HG02571 (cell line): Measurements from ENCODE around the gene ZFP1.
"Not testable (repeated sequence)": the region's sequence is repeated elsewhere in the genome, so short reads cannot be mapped to it uniquely, and the experiment has no call there.

Experiments
- ATAC-seq: cut with Tn5 transposase; IDR thresholded peaks from one replicate; pipeline ENCODE4 v1.9.1; 2021; ENCODE audit warnings: mild to moderate bottlenecking, moderate library complexity; ENCODE audit not compliant: unreplicated experiment

ZFP1 gene

GRCh38 chr16:75203096-75203495, 54.8 kb downstream of the ZFP1 start:
- no peak for ATAC-seq

- ATAC-seq = no peak
These were observed 55.5 kb downstream of the ZFP1 start for GRCh38 chr16:75203667-75204409.

GRCh38 chr16:75204410-75204758, 56.1 kb downstream of the ZFP1 start:
- no peak for ATAC-seq

DNA sequence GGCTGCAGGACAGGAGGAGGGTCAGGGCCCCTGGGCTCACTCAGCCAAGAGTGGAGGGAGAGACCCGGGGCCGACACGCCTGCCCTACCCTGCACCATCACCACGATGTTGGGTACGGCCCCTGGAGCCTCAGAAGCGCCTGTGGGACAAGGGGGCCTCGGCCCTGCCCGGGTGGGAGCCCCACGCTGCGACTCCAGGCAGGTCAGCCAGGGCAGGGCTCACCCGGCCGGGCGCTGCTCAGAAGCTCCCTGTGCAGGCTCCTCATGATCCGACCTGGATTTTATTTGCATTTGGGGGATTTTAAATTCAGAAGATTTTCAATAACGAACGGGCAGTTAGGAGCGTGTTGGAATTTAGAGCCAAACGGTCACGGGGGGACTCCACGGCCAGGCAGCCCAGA, 56.6 kb downstream of the ZFP1 start:
- not testable (repeated sequence) for ATAC-seq

DNA sequence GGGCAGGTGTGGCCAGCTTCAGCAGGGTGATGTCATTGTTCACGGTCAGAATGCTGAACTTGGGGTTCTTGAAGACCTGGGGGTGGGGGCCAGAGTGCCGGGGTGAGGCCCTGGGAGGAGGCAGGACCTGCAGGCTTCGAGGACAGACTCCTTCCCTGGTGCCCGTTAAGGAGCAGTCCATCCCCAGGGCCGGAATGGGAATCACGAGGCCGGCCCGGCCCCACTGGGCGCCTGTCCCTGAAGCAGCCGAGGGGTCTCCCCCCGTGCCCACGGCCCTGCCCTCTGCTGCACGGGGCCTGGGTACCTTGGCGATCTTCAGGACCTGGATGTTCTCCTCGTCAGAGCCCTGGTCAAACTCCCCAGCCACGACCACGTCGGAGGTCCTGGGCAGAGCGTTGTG, 57.1 kb downstream of the ZFP1 start:
- ATAC-seq = not testable (repeated sequence)

DNA sequence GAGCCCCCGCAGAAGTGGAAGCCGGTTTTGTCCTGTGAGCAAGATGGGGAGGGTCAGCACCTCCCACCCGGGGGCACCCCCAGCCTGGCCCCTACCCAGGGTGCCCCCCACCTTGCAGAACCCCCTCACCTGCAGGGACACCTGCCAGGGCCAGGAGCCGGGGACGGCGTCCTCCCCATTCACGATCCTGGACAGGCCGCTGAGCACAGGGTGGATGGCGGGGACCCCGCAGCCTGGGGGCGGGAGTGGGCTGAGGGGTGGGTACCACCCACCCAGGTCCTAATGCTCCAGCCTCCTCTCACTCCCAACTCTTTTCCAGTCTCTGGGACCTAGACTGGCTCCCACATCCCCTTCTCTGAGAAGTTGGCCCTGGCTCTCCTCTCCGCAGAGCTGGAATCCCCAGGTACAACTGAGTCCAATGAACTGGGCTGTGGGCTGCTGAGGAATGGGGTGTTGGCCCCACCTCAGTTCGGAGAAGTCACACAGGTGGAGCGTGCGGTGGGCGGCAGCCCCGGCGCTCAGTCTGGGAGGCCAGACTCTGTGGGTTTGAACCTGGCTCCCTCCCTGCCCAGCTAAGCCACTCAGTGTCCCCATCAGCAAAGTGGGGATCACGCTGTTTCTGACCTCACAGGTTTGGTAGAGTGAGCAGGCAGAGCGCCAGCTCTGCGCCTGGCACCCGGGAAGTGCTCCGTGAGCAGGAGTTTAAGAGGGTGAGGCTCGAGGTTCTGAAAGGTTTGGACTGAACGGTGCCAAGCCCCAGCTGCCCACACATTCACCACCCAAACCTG, 57.8 kb downstream of the ZFP1 start:
- not testable (repeated sequence) for ATAC-seq

DNA sequence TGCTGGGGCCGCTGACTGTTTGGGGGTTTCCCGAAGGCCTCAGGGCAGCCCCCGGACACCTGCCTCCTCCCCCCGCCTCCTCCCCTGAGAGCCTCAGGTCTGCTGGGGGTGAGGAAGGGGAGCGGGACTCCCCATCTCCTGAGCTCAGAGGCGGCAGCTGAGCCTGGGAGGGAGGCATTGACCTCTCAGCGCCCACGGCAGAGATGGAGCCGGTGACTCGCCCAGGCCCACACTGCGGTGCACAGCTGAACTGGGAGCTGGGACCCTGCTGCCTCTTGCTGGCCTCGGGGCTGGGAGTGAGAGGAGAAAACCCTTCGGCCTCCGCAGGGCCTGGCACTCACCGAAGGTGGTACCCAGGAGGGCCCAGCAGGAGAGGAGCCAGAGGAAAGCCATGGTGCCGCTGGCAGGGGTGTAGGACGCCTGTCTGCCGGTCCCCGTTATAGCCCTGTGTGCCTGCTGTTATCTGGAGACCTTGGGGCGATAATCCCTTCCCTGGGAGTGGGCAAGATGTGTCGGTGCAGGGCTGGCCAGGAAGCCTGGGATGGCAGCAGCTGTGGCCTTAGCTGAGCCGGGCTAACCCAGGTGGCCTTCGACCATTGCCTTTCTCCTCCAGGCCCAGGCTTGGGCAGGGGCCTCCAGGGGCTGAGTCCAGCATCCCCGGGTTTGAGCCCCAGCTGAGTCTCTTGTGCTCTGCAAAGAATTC, 58.6 kb downstream of the ZFP1 start, which contains the start of gene CTRB2:
Gene CTRB2, minus strand, starts transcription at position 413 of the 703 bp plus-strand sequence. Its CDS starts 20 bp downstream, at position 393.
- no peak for ATAC-seq

- no peak for ATAC-seq
These were observed 59.5 kb downstream of the ZFP1 start for GRCh38 chr16:75207831-75208230.

DNA sequence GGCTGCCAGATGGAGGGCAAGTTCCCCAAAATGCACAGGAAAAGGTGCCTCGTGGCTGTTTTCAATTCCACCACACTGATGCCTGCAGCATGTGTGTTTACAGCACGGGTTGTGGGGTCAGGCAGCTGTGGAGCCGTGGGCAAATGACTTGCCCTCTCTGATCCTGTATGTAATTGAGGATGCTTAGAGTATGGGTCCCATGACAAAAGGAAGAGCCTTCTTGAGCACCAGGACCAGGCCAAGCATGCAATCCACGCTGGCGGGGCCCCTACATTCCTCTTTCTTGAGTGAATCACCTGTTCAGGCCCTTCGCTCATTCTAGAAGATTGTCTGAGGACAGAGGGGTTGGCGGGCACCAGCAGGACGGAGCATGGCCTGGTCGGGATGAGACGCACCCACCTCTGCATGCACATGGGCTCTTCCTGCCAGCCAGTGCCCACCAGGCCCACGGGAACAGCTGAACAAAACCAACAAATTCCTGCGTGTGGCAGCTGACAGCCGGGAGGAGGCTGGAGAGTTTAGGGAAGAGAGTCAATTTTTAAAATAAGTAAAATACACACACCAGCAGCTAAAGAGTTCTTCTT, 60.0 kb downstream of the ZFP1 start:
- ATAC-seq = no peak

- no peak for ATAC-seq
These were observed 60.7 kb downstream of the ZFP1 start for GRCh38 chr16:75208861-75209505.

DNA sequence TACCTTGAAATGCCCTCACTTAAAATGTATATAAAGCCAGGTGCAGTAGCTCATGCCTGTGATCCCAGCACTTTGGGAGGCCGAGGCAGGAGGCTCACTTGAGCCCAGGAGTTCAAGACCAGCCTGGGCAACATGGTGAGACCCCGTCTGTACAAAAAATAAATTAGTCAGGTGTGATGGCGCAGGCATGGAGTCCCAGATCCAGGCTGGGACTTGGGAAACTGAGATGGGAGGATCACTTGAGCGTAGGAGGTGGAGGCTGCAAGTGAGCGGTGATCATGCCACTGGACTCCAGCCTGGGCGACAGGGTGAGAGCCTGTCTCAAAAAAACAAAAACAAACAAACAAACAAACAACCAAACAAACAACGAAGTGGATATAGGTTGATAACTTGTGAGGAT, 61.2 kb downstream of the ZFP1 start:
- not testable (repeated sequence) for ATAC-seq

DNA sequence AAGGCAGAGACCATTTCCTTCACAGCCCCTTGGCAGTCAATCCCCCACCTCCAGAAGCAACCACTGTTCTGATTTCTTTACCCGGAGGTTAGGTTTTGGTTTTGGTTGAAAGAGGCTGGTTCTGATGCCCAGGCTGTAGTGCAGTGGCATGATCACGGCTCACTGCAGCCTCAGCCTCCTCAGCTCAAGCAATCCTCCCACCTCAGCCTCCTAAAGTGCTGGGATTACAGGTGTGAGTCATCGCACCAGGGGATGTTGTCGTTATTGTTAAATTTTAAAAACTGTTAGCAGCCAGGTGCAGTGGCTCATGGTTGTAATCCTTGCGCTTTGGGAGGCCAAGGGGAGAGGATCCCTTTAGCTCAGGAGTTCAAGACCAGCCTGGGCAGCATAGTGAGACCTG, 61.6 kb downstream of the ZFP1 start:
- ATAC-seq = no peak

DNA sequence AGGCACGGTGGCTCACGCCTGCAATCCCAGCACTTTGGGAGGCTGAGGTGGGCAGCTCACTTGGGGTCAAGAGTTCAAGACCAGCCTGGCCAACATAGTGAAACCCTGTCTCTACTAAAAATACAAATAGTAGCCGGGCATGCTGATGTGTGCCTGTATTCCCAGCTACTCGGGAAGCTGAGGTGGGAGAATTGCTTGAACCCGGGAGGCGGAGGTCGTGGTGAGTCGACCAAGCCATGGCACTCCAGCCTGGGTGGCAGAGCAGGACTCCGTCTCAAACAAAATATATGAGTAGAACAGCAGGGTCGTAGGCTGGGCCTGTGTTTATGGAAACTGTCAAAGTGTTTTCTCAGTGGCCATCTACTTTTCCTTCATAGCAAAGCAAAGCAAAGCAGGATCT, 63.0 kb downstream of the ZFP1 start:
- ATAC-seq = not testable (repeated sequence)

DNA sequence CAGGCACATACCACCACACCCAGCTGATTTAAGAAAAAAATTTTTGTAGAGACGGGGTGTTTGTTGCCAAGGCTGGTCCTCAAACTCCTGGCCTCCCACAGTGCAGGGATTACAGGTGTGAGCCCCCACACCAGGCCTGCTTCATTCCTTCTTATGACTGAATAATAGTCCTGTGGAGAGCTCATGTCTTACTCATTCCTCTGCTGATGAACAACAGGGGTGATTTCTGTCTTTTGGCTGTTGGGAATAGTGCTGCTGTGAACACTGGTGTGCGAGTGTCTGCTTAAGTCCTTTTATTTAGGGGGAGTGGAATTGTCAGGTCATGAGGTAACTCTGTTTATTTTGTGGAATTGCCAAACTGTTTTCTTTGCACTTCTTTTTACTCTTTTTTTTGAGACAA, 67.8 kb downstream of the ZFP1 start:
- no peak for ATAC-seq

DNA sequence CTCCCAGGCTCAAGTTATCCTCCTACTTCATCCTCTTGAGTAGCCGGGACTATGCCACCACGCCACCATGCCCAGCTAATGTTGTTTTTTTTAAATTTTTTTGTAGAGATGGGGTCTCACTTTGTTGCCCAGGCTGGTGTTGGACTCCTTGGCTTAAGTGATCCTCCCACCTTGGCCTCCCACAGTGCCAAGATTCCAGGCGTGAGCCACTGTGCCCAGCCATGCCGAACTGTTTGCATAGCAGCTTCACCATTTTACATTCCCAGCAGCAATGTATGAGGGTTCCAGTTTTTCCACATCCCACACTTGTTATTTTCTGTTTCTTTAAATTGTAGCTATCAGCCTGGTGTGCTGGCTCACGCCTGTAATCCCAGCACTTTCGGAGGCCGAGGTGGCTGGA, 68.3 kb downstream of the ZFP1 start:
- no peak for ATAC-seq

DNA sequence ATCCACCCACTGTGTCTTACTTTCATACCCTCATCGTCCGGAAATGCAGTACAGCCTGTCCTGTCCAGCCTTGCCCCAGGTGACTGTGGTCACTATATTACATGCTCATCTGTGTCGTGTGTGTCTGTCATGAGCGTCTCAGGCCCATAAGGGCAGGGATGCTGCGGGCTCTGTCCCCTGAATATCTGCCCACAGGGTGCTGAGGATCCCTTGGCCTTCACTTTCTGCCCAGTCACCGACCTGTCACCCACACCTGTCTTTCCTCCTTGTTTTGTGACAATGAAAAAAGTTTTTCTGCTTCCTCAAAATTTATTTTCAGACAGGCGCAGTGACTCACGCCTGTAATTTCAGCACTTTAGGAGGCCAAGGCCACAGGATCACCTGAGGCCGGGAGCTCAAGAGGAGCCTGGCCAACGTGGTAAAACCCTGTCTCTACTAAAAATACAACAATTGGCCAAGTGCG, 69.1 kb downstream of the ZFP1 start:
- no peak for ATAC-seq

DNA sequence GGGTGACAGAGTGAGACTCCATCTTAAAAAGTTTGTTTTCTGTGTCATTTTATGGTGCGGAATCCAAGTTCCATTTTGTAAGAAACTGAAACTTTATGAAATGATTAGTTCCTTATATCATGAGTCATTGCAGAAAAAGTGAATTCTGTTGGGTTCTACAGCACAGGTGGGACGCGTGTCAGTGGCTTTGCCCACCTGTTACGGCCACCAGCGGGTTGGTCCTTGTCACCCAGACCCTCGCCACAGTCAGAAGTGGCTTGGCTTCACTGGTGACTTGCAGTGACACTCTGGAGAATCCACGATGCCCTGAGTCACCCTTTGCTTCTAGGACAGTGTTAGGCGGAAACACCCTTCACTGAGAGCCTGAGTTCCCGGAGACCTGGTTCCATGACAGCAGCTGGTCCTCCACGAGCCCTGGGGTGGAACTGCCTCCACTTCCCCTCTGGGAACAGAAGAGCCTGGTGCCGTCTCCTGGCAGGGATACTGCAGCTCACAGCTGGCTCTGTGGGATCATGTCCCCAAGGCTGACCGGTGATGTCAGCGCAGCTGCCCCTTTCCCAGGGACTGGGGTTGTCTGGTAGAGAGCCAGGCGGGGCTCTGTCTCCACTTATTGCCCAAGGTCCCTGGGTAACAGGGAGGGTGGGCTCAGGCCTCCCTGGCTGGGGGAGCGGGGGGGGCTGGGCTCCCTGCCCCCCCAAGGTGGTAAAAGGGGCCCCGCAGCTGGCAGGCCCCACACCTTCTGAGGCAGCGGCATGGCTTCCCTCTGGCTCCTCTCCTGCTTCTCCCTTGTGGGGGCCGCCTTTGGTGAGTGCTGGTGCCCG, 70.1 kb downstream of the ZFP1 start, which contains the start of gene CTRB1:
Gene CTRB1, plus strand, starts transcription at position 733 of the 821 bp plus-strand sequence. Its CDS starts 20 bp downstream, at position 753.
- no peak for ATAC-seq

DNA sequence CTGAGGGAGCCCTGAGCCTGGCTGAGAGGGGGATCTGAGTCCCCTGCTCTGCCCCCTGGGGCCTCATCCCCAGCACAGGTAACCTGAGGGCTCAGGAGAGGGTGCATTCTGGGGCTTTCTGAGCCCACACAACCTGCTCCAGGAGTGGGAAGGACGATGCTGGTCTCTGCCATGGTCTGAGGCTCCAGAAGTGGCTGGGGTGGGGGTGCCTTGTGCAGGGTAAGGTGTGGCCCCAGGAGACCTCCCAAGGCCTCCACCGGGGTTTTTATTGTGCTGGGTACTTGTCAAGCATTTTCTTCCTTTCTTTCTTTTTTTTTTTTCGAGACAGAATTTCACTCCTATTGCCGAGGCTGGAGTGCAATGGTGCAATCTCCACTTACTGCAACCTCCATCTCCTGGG, 70.8 kb downstream of the ZFP1 start:
- no peak for ATAC-seq

DNA sequence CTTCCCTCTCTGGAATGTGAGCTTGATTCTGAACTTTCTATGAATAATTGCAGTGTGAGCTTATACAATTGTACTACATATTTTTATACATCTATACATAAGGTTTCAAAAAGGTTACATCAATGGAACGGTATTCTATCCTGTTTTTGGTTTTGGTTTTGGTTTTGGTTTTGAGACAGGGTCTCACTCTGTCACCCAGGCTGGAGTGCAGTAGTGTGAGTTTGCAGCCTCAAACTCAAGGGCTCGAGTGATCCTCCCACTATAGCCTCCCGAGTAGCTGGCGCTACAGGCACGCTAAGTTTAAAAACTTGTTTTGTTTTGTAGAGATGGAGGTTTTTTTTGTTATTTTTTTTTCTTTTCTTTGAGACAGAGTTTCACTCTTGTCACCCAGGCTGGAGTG, 71.5 kb downstream of the ZFP1 start:
- no peak for ATAC-seq
